Keratinocyte (primary cell): ENCODE data around the gene FBXL13. TPM values are rescaled to one million over a fixed set of nuclear protein-coding genes. Genes with fewer than 3 reads are reported as not detected.
A peak's percentile ranks its signal among the peaks of the same experiment; 100 is the strongest.

Source experiments
- DNase-seq: peaks from one replicate; pipeline ENCODE4 v3.0.0-alpha.2; 2011; ENCODE audit warnings: low read depth, missing footprints, low spot score
- FAIRE-seq: peaks from 2 replicates; lab custom pipeline; 2011; peaks lifted over from hg19 to GRCh38; lab: Jason Lieb, UNC
- H2AFZ ChIP-seq: 2 replicates; pipeline ENCODE4 v1.6.0; 2012; ENCODE audit warnings: low read length, control low read depth, inconsistent platforms; ENCODE audit not compliant: control insufficient read depth
- H3K27ac ChIP-seq: 2 replicates; pipeline ENCODE4 v1.5.1; 2011; ENCODE audit warnings: low read length; ENCODE audit not compliant: control insufficient read depth, insufficient read depth
- H3K27me3 ChIP-seq: 3 replicates; pipeline ENCODE4 v1.6.0; 2011; ENCODE audit warnings: low read length; ENCODE audit not compliant: control insufficient read depth, insufficient read depth; ENCODE audit errors: extremely low read depth
- H3K36me3 ChIP-seq, 2 experiments: 2 replicates in 1 of 2; 3 replicates in 1 of 2; pipeline ENCODE4 v1.5.1; 2011; ENCODE audit warnings: low read length in 2 of 2, mild to moderate bottlenecking in 1 of 2; ENCODE audit not compliant: control insufficient read depth in 2 of 2, insufficient read depth in 2 of 2; ENCODE audit errors: extremely low read depth in 1 of 2
- H3K4me1 ChIP-seq: 3 replicates; pipeline ENCODE4 v1.5.1; 2011; ENCODE audit warnings: low read length; ENCODE audit not compliant: control insufficient read depth, insufficient read depth; ENCODE audit errors: extremely low read depth
- H3K4me2 ChIP-seq: 3 replicates; pipeline ENCODE4 v1.6.0; 2011; ENCODE audit warnings: low read depth, low read length; ENCODE audit not compliant: control insufficient read depth, insufficient read depth; ENCODE audit errors: extremely low read depth
- H3K4me3 ChIP-seq, 3 experiments: fragments of 200-600 bp in 1 of 3; sonication (generic) in 1 of 3; 2 replicates in 2 of 3; 3 replicates in 1 of 3; pipeline ENCODE4 v1.5.1; 2011 to 2016; ENCODE audit warnings: low read length in 3 of 3, mild to moderate bottlenecking in 3 of 3, control low read depth in 2 of 3, inconsistent platforms in 1 of 3, low read depth in 1 of 3, mixed read lengths in 1 of 3, mixed run types in 1 of 3, moderate library complexity in 1 of 3; ENCODE audit not compliant: control insufficient read depth in 2 of 3, insufficient read depth in 2 of 3; ENCODE audit errors: extremely low read depth in 1 of 3
- H3K79me2 ChIP-seq: 2 replicates; pipeline ENCODE4 v1.6.0; 2012; ENCODE audit warnings: low read length; ENCODE audit not compliant: control insufficient read depth, insufficient read depth
- H3K9ac ChIP-seq: 3 replicates; pipeline ENCODE4 v1.6.0; 2011; ENCODE audit warnings: low read length; ENCODE audit not compliant: control insufficient read depth, insufficient read depth; ENCODE audit errors: extremely low read depth
- H3K9me1 ChIP-seq: 3 replicates; pipeline ENCODE4 v1.6.0; 2011; ENCODE audit warnings: low read length; ENCODE audit not compliant: control insufficient read depth, insufficient read depth; ENCODE audit errors: extremely low read depth
- H3K9me3 ChIP-seq: 2 replicates; pipeline ENCODE4 v1.5.1; 2012; ENCODE audit warnings: low read depth, low read length; ENCODE audit not compliant: control insufficient read depth
- H4K20me1 ChIP-seq: 3 replicates; pipeline ENCODE4 v1.6.0; 2011; ENCODE audit warnings: low read length; ENCODE audit not compliant: control insufficient read depth, insufficient read depth; ENCODE audit errors: extremely low read depth
- CTCF ChIP-seq, 3 experiments: IDR thresholded peaks in 1 of 3; conservative IDR thresholded peaks in 1 of 3; optimal IDR thresholded peaks in 1 of 3; 2 replicates in 2 of 3; 3 replicates in 1 of 3; pipeline versions ENCODE3 to v1.5.1; 2011; ENCODE audit warnings: low read length in 3 of 3, mild to moderate bottlenecking in 3 of 3, moderate library complexity in 2 of 3, control low read depth in 1 of 3, inconsistent platforms in 1 of 3; ENCODE audit not compliant: insufficient read depth in 2 of 3; ENCODE audit errors: extremely low read depth in 1 of 3
- EZH2 ChIP-seq: IDR thresholded peaks from one replicate; pipeline ENCODE4 v1.6.1; 2012; ENCODE audit warnings: inconsistent platforms, mild to moderate bottlenecking, low read length, moderate library complexity
- dilution Hi-C: fragments of 300-500 bp; cut with MboI; formaldehyde crosslinking; loops from one replicate; pipeline ENCODE4 v1.7.0; 2020; ENCODE audit warnings: low sequenced_read_pairs; ENCODE audit not compliant: extremely low pct_ligation_motif_present
- polyA plus RNA-seq, 5 experiments: library from polyadenylated mRNA; depleted of rRNA in 3 of 5; stranded (reverse) in 3 of 5; stranded (forward) in 1 of 5; unstranded in 1 of 5; fragments of >200 nt; gene quantifications; 1 replicate in 1 of 5; 2 replicates in 3 of 5; 3 replicates in 1 of 5; pipeline versions ENCODE4 v1.2.1 to v1.2.3, GENCODE V29; 2011 to 2012; ENCODE audit warnings: missing spikeins in 2 of 5, low read depth in 1 of 5, low replicate concordance in 1 of 5

The FBXL13 gene
- polyA plus RNA-seq, 1 donor (not counting 4 experiments of a cell fraction or from before 2014, with no cell fraction given): 0.20 TPM

- dilution Hi-C loops: no loop called here
- no peak overlapping the region for H3K27ac ChIP-seq
- FAIRE-seq: no peak
These were observed 179.0 kb downstream of the FBXL13 start for GRCh38 chr7:102895602-102896001.

GRCh38 chr7:102892631-102893278, 181.8 kb downstream of the FBXL13 start:
- no peak overlapping the region for H3K4me3 ChIP-seq
- H3K36me3 ChIP-seq: no peaks in the 10 kb centered on the region
- H2AFZ ChIP-seq: peak overlapping the region; percentile 41
- no peaks in the 10 kb centered on the region for H3K9me3 ChIP-seq
- no peaks in the 10 kb centered on the region for H3K9me1 ChIP-seq
- no peaks in the 10 kb centered on the region for H4K20me1 ChIP-seq
- H3K79me2 ChIP-seq: no peaks in the 10 kb centered on the region
- peaks cover 21% of the 10 kb centered on the region for H3K4me1 ChIP-seq
- FAIRE-seq (peak; percentile 58), DNase-seq (no peak)
- no peak overlapping the region for H3K9ac ChIP-seq
- TF ChIP-seq EZH2: no peak
- TF ChIP-seq CTCF (optimal IDR thresholded peaks at IDR 0.05 in 1 of 3, IDR thresholded peaks at IDR 0.05 in 1 of 3, conservative IDR thresholded peaks at IDR 0.05 in 1 of 3; ENCODE audit: extremely low read depth in 1 of 3, insufficient read depth in 2 of 3, low read length in 3 of 3): no peak
- no peak overlapping the region for H3K27ac ChIP-seq
- H3K27me3 ChIP-seq: no peaks in the 10 kb centered on the region
- peak overlapping the region; percentile 4 for H3K4me2 ChIP-seq
- dilution Hi-C loops: no loop called here

More at GRCh38 chr7:102895602-102896001, 179.0 kb downstream of the FBXL13 start:
- Histone ChIP-seq H3K79me2 (no peaks in the 10 kb centered on the region), H3K9me3 (no peaks in the 10 kb centered on the region), H2AFZ (no peak overlapping the region), H3K4me1 (peaks cover 21% of the 10 kb centered on the region), H4K20me1 (no peaks in the 10 kb centered on the region), H3K36me3 (no peaks in the 10 kb centered on the region), H3K9ac (no peak overlapping the region), H3K9me1 (no peaks in the 10 kb centered on the region), H3K4me3 (no peak overlapping the region), H3K4me2 (no peak overlapping the region), H3K27me3 (no peaks in the 10 kb centered on the region)
- DNase-seq: no peak
- no peak for TF ChIP-seq EZH2
- TF ChIP-seq CTCF (optimal IDR thresholded peaks at IDR 0.05 in 1 of 3, IDR thresholded peaks at IDR 0.05 in 1 of 3, conservative IDR thresholded peaks at IDR 0.05 in 1 of 3; ENCODE audit: extremely low read depth in 1 of 3, insufficient read depth in 2 of 3, low read length in 3 of 3): no peak
